HG03342 (cell line): Measurements from ENCODE around the gene GLIS1.
"Not testable (repeated sequence)": the region's sequence is repeated elsewhere in the genome, so short reads cannot be mapped to it uniquely, and the experiment has no call there.

Experiments used
- ATAC-seq: cut with Tn5 transposase; IDR thresholded peaks from one replicate; pipeline ENCODE4 v1.9.1; 2021; ENCODE audit warnings: mild to moderate bottlenecking, moderate library complexity; ENCODE audit not compliant: unreplicated experiment

GLIS1 gene

GRCh38 chr1:53656747-53657530 lies 82.0 kb downstream of the GLIS1 start:
- no peak for ATAC-seq

- no peak for ATAC-seq
These were observed 82.8 kb downstream of the GLIS1 start for GRCh38 chr1:53655931-53656746.

DNA sequence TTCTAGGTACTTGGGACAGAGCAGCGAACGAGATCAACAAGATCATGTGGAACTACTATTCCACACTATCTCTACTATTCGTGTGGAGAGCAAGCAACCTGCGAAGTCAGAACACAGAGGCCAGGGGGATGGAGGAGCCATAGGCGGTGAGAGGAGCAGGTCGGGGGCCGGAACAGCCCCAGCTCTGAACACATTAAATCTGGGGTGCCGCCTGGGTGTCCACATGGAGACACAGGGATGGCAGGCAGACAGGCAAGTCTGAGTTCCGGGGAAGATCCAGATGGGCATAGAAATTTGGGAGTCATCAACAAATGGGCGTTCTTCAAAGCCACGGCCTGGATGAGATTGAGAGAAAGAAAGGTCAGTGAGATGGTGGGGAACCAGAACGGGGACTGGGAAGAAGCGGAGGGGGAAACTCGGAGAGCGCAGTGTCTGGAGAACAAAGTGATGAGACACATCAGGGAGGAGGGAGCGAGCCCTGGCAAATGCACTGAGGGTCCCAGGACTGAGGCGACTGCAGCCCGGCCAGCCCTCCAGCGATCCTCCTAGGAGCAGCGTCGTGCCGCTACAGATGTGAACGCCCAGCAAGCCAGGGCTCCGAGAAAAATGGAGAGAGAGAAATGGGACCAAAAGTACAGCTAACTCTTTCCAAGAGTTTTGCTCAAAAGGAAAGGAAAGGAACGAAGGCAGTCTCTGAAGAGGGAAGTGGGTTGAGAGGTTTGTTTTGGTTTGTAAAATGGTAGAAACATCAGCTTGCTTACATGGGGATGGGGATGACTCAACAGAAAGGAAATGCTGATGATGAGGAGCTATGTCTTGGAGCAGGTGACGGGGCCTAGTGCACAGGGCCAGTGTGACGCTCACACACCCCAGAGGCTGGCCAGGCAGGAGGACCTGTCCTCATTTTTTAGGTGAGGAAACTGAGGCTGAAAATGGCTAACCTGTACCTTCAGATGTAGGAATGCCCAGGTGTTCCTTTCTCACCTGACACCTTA lies 84.5 kb downstream of the GLIS1 start:
- ATAC-seq = no peak

DNA sequence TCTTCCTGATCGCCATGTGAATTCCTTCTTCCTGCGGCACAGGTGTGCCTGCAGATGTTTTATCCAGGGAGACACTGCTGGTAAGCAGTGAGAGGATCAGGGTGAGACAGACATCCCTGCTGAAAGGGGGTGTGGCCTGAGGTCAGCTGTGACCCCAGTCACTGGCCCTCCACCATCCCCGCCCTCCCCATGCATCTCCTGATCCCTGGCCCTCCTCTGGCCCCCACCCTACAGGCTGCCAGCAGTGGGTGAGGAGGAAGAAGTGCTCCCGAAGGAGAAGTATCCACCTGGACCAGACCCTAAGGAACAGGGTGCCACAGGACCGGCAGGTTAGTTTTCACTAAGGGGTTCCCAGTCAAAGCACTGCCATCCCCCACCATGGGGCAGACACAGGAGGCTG lies 85.3 kb downstream of the GLIS1 start:
- no peak for ATAC-seq

DNA sequence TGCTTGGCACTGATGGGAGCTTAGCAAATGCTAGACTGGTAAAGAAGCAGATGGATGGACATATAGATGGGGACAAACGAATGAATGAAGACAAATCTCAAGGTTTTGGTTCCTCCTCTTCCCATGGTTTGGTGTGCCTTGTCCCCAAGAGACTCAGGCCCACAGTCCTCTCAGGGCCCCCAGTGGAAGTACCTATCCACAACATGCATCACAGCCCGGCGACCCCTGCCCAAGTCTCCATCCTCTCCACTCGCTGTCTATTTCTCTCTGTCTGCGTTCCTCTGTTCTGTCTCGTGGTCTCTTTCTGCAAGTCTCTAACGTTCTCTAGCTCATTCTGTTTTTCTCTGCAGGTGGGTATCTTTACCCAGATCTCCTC lies 85.8 kb downstream of the GLIS1 start:
- ATAC-seq = no peak

- no peak for ATAC-seq
These were observed 86.3 kb downstream of the GLIS1 start for GRCh38 chr1:53652441-53653199.

DNA sequence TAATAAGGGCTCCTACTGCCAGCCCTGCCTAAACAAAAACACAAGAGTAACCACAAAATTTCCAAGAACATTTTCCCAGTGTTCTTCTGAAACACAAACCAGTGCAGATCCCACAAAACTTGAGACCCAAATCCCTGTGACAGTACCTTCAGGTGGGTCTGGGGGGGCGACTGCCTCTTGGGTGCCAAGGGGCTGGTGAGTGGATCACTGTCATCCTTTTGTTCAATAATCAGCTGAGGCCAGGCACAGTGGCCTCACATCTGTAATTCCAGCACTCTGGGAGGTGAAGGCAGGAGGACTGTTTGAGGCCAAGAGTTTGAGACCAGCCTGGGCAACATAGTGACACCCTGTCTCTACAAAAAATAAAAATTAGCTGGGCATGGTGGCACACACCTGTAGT lies 87.6 kb downstream of the GLIS1 start:
- no peak for ATAC-seq

- no peak for ATAC-seq
These were observed 90.4 kb downstream of the GLIS1 start for GRCh38 chr1:53648516-53648915.

GRCh38 chr1:53647915-53648314 lies 91.0 kb downstream of the GLIS1 start:
- not testable (repeated sequence) for ATAC-seq

- no peak for ATAC-seq
These were observed 92.2 kb downstream of the GLIS1 start for GRCh38 chr1:53646732-53647131.

GRCh38 chr1:53645690-53646078 lies 93.3 kb downstream of the GLIS1 start:
- ATAC-seq = no peak

DNA sequence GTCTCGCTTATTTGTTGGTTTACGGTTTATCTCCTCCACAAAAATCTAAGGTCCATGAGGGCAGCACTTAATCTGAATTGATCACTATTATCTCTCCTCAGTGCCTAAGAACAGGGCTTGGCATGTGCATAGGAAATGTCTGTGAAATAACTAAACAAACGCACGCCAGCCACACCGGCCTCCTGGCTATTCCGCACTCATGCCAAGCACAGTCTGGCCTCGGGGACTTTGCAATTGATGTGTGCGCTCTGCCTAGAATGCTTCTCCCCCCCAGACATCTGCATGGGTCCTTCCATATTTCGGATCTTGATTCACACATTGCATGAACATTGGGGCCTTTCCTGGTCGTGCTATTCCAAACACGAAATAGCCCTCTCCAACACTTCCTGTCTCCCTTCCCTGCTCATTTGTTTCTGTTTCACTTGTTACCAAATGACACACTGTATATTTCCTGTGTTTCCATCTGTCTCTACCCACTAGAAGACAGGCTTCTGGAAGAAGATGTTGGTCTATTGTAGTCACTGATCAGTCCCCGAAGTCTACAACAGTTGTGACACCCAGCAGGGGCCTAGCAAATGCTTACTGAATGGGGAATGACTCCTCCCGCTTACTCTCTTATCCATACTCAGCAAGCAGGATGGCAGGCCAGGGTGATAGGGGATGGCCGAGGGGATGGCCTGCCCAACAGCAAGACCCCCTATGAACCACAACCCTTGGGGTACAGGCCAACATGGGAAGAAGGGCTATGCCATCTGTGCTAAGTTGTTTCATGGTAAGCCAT lies 93.9 kb downstream of the GLIS1 start:
- ATAC-seq = no peak

- no peak for ATAC-seq
These were observed 94.5 kb downstream of the GLIS1 start for GRCh38 chr1:53644496-53644895.

DNA sequence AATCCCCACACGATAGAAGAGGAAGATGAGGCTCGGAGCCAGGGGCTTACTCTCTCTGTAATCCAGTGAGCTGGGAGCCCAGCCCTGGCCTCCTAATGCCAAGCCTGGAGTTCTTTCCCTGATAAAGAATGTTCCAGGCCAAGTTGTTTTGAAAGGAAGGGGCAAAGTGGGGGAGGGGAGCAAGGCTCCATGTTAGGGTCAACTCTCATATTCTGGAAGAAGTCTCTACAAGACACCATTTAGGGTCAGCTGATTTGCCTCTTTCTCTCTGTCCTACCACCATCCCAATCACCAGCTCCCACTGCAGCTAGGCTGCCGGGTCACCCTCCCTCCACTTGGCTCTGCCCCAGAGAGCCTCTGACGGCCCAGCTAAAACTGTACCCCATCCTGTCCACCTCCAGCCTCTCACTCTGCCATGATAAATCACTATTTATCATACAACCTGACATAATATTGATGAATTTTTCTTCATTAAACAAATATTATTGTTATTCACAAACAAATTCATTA lies 95.0 kb downstream of the GLIS1 start:
- no peak for ATAC-seq

DNA sequence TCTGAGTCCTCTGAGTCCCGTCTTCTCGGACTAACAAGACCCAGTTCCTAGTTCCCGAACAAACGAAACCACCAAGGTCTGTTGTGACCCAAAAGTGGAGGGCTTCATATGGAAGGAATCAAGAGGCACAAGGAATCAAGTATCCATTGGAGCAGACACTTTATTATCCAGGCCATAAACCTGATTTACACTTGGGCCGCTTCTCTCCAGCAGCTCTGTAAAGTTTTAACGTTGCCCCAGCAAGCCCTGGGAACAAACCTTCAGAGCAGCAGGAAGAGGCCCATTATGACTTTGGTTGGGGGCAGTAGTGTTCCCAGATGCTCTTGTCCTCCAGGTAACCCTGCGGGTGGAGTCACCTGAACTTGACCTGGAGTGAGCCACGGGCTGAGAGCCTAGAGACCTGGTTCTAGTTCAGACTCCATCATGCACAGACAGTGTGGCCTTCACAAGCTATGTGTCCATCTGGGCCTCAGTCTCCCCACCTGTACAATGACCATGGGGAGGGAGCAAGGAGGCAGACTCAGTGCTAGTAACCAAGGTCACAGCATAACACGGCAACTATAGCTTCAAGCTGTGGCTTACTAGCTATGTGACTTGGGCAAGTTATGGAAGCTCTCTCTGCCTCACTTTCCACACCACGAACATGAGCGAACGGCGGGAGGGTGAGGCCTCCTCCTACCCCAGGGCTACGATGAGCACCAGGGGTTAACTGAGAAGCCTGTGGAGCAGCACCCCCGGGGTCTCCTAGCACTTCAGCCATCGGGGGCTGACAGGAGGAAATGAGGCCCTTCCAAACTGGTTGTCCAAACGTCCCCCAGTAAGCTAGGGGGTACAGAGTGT lies 95.7 kb downstream of the GLIS1 start:
- ATAC-seq = no peak

DNA sequence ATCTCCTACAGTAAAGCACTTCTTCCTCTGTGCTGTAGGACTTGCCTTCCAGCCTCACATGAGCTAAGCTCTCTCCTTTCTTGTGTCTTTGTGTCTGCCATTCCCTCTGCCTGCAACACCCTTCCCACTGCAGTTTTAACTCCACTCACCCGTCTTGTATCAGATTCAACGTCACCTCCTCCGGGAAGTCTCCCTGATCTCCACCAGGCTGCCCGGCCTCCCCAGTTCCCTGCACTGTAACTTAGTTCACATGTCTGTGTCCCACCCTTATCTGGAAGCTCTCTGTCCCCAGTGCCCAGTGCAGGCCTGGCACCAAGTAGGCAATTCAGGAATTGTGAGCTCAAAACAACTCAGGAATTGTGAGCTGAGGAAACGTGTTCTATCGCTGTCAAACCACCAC lies 96.4 kb downstream of the GLIS1 start:
- ATAC-seq = no peak

DNA sequence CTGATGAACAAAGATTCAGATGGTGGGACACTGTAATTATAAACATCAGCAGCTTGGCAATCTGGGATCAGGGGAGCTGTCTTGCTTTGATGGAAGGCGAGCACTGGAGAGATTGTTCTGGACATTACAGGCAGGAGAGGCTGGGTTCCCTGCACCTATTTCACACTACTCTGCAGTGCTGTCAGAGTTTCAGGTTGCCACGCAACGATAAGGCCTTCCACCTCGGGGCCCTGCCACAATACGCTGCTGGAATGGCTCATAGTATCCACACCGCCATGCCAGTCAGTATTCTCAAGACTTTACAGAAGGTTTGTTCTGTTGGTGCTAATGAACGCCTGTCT lies 96.8 kb downstream of the GLIS1 start:
- no peak for ATAC-seq

DNA sequence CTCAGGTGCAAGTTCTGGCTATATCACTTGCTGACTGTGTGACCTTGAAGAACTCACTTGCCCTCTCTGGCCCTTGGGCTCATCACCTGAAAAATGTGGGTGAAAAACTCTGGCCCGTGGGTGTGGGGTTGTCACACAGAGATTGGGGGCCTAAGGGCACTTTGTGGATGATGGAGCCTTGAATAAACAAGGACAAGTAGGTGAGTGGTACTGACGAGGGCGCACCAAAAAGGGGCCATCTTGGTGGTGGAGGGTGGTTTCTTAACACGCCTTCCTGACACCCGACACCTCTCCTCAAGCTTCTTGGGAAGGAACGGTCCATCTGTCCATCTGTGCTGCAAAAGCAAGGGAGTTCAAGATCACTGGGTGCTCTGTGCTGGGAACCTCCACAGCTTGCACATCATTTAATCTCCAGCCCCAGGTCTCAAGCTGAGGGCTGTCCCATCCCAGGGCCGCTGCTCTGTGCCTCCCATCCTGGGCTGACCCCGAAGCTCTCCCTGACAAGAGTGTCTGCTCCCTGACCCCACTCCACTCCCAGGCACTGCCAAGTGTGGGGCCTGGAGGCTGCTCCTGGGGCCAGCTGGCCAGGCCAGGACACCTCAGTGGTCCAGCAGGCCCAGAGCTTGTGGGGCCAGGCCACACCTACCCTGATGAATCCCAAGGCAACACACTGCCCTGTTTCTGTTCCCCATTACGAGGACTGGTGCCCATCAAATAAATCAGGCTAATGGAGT lies 97.3 kb downstream of the GLIS1 start:
- ATAC-seq = no peak
